ENCODE results near the gene NDUFB2. TPM values are rescaled to one million over a fixed set of nuclear protein-coding genes. Genes with fewer than 3 reads are reported as not detected.

Gene NDUFB2
- total and polyA plus RNA-seq, 2 experiments from 2014 or later = 267 to 693 TPM

GRCh38 chr7:140752533-140752932, 56.0 kb downstream of the NDUFB2 start:
- Histone ChIP-seq H3K36me3 (peaks cover 33% of the 10 kb centered on the region), H3K4me3 (no peak overlapping the region), H3K9me3 (ENCODE audit: low read depth) (no peaks in the 10 kb centered on the region), H3K4me1 (ENCODE audit: low read depth) (no peaks in the 10 kb centered on the region), H3K27ac (no peak overlapping the region), H3K27me3 (no peaks in the 10 kb centered on the region)
- TF ChIP-seq CTCF (IDR thresholded peaks at IDR 0.05; ENCODE audit: low read depth, low read length) = no peak
- no peak for DNase-seq (ENCODE audit: low read depth in 1 of 2, low spot score in 1 of 2)

- Histone ChIP-seq H3K4me3 (no peak overlapping the region), H3K4me1 (ENCODE audit: low read depth) (no peaks in the 10 kb centered on the region), H3K27ac (no peak overlapping the region), H3K27me3 (no peaks in the 10 kb centered on the region), H3K36me3 (peaks cover 23% of the 10 kb centered on the region), H3K9me3 (ENCODE audit: low read depth) (no peaks in the 10 kb centered on the region)
- no peak for TF ChIP-seq CTCF (IDR thresholded peaks at IDR 0.05; ENCODE audit: low read depth, low read length)
- DNase-seq (ENCODE audit: low read depth in 1 of 2, low spot score in 1 of 2) = no peak
These were observed 58.0 kb downstream of the NDUFB2 start for GRCh38 chr7:140754506-140754905.

Other genes starting within 250 kb of the NDUFB2 start
- gene MKRN1, start 217.2 kb upstream of the NDUFB2 start, total RNA-seq = 143 and 247 TPM in 2 replicates
- gene MKRN1, start 217.2 kb upstream of the NDUFB2 start, polyA plus RNA-seq = 156 and 216 TPM in 2 replicates
- gene DENND2A, start 55.9 kb upstream of the NDUFB2 start, total RNA-seq = 8.9 and 21.7 TPM in 2 replicates
- 14.0 and 18.2 TPM in 2 replicates for gene DENND2A, start 55.9 kb upstream of the NDUFB2 start, polyA plus RNA-seq
- 22.6 and 31.1 TPM in 2 replicates for gene ADCK2, start 23.8 kb upstream of the NDUFB2 start, total RNA-seq
- gene ADCK2, start 23.8 kb upstream of the NDUFB2 start, polyA plus RNA-seq = 13.9 and 23.0 TPM in 2 replicates
- gene BRAF, start 228.2 kb downstream of the NDUFB2 start, total RNA-seq = 15.5 and 34.8 TPM in 2 replicates
- 15.5 TPM in 2 replicates for gene BRAF, start 228.2 kb downstream of the NDUFB2 start, polyA plus RNA-seq